GM23338 (cell line): Measurements from ENCODE around the gene SOWAHB. TPM values are rescaled to one million over a fixed set of nuclear protein-coding genes. Genes with fewer than 3 reads are reported as not detected.

Experiments used
- ATAC-seq: fragments of 200-7000 bp; cut with Tn5 transposase; 3 replicates; pipeline ENCODE4 v1.9.1; 2020
- DNase-seq: peaks from one replicate; pipeline ENCODE4 v3.0.0-alpha.2; 2015; ENCODE audit warnings: low spot score
- H2AFZ ChIP-seq: fragments of 200-600 bp; sonication (generic); 2 replicates; pipeline ENCODE4 v1.8.0; 2016; ENCODE audit warnings: antibody characterized with exemption, mild to moderate bottlenecking, moderate library complexity
- H3F3A ChIP-seq: fragments of 200-600 bp; sonication (generic); replicated peaks from 2 replicates; pipeline ENCODE4 v1.8.0; 2017; ENCODE audit warnings: antibody characterized with exemption, mixed run types, low read depth
- H3K27ac ChIP-seq: fragments of 200-600 bp; sonication (generic); 2 replicates; pipeline ENCODE4 v1.6.1; 2016; ENCODE audit warnings: low read depth
- H3K27me3 ChIP-seq: fragments of 200-600 bp; sonication (generic); 2 replicates; pipeline ENCODE4 v1.8.0; 2016; ENCODE audit warnings: mild to moderate bottlenecking, mixed run types, moderate library complexity; ENCODE audit not compliant: insufficient read depth
- H3K36me3 ChIP-seq: fragments of 200-600 bp; sonication (generic); 2 replicates; pipeline ENCODE4 v1.8.0; 2016; ENCODE audit warnings: mild to moderate bottlenecking; ENCODE audit not compliant: insufficient read depth
- H3K4me1 ChIP-seq: fragments of 200-600 bp; sonication (generic); 2 replicates; pipeline ENCODE4 v1.8.0; 2016; ENCODE audit warnings: mild to moderate bottlenecking, moderate library complexity; ENCODE audit not compliant: insufficient read depth
- H3K4me2 ChIP-seq: fragments of 200-600 bp; sonication (generic); 2 replicates; pipeline ENCODE4 v1.7.1; 2017; ENCODE audit warnings: mixed run types
- H3K4me3 ChIP-seq: fragments of 200-600 bp; sonication (generic); 2 replicates; pipeline ENCODE4 v1.6.1; 2016; ENCODE audit warnings: mixed run types
- H3K79me2 ChIP-seq: fragments of 200-600 bp; sonication (generic); replicated peaks from 2 replicates; pipeline ENCODE4 v1.8.0; 2017; ENCODE audit warnings: mild to moderate bottlenecking; ENCODE audit not compliant: insufficient read depth
- H3K9me2 ChIP-seq: fragments of 200-600 bp; sonication (generic); 2 replicates; pipeline ENCODE4 v1.8.0; 2017; ENCODE audit not compliant: insufficient read depth
- H4K20me1 ChIP-seq: fragments of 200-600 bp; sonication (generic); replicated peaks from 2 replicates; pipeline ENCODE4 v1.8.0; 2017; ENCODE audit warnings: mild to moderate bottlenecking; ENCODE audit not compliant: insufficient read depth
- H3K27ac Mint-ChIP-seq: 2 replicates; pipeline ENCODE4 v1.8.0; 2020; ENCODE audit warnings: inconsistent platforms, mild to moderate bottlenecking, moderate library complexity, mixed read lengths
- H3K27me3 Mint-ChIP-seq: 3 replicates; pipeline ENCODE4 v1.8.0; 2022; ENCODE audit warnings: low read depth, mild to moderate bottlenecking, moderate library complexity, mixed read lengths, inconsistent platforms; ENCODE audit not compliant: insufficient read depth, poor library complexity
- H3K36me3 Mint-ChIP-seq: 3 replicates; pipeline ENCODE4 v1.8.0; 2021; ENCODE audit warnings: low read depth, mild to moderate bottlenecking, inconsistent platforms, moderate library complexity, mixed read lengths
- H3K4me1 Mint-ChIP-seq: 3 replicates; pipeline ENCODE4 v1.8.0; 2020; ENCODE audit warnings: mild to moderate bottlenecking, inconsistent platforms, mixed read lengths
- H3K4me3 Mint-ChIP-seq: 3 replicates; pipeline ENCODE4 v1.8.0; 2021; ENCODE audit warnings: moderate library complexity, mild to moderate bottlenecking, inconsistent platforms, mixed read lengths
- H3K9me3 Mint-ChIP-seq: 3 replicates; pipeline ENCODE4 v1.8.0; 2020; ENCODE audit warnings: moderate library complexity, mild to moderate bottlenecking, inconsistent platforms, mixed read lengths
- CREB1 ChIP-seq: fragments of 250-450 bp; sonication (Bioruptor Pico); IDR thresholded peaks from 2 replicates; pipeline ENCODE4 v1.5.0; 2020; ENCODE audit warnings: low read depth, mild to moderate bottlenecking, moderate library complexity
- CTCF ChIP-seq, 2 experiments: fragments of 200-600 bp in 1 of 2; sonication (generic) in 1 of 2; conservative IDR thresholded peaks; 2 replicates each; pipeline versions ENCODE4 v1.5.1 to v1.6.1; 2016 to 2017; ENCODE audit warnings: antibody characterized with exemption in 2 of 2, low read depth in 2 of 2, mild to moderate bottlenecking in 2 of 2, moderate library complexity in 1 of 2
- ETS1 ChIP-seq: IDR thresholded peaks from 2 replicates; pipeline ENCODE4 v1.6.1; 2016; ENCODE audit warnings: antibody characterized with exemption
- EZH2 ChIP-seq: fragments of 200-600 bp; sonication (generic); IDR thresholded peaks from one replicate; pipeline ENCODE4 v1.8.0; 2017; ENCODE audit warnings: antibody characterized with exemption, mild to moderate bottlenecking, low read depth; ENCODE audit not compliant: unreplicated experiment
- EZH2phosphoT487 ChIP-seq: fragments of 200-600 bp; sonication (generic); IDR thresholded peaks from one replicate; pipeline ENCODE4 v1.8.1; 2018; ENCODE audit warnings: antibody characterized with exemption; ENCODE audit not compliant: unreplicated experiment
- JUNB ChIP-seq: IDR thresholded peaks from one replicate; pipeline ENCODE4 v1.6.1; 2016; ENCODE audit warnings: antibody characterized with exemption; ENCODE audit not compliant: unreplicated experiment
- NANOG ChIP-seq: IDR thresholded peaks from 2 replicates; pipeline ENCODE4 v1.6.1; 2016; ENCODE audit warnings: antibody characterized with exemption, borderline replicate concordance
- POLR2AphosphoS5 ChIP-seq: IDR thresholded peaks from 2 replicates; pipeline ENCODE4 v1.6.1; 2016; ENCODE audit warnings: antibody characterized with exemption, low read depth
- REST ChIP-seq: IDR thresholded peaks from one replicate; pipeline ENCODE4 v1.6.1; 2018; ENCODE audit warnings: antibody characterized with exemption; ENCODE audit not compliant: unreplicated experiment
- STAT1 ChIP-seq: IDR thresholded peaks from one replicate; pipeline ENCODE4 v1.6.1; 2016; ENCODE audit warnings: antibody characterized with exemption; ENCODE audit not compliant: unreplicated experiment
- ZNF114 ChIP-seq: fragments of 250-450 bp; sonication (Bioruptor Pico); IDR thresholded peaks from 2 replicates; pipeline ENCODE4 v1.5.0; 2020; ENCODE audit warnings: mild to moderate bottlenecking, moderate library complexity
- ZNF331 ChIP-seq: fragments of 250-450 bp; sonication (Bioruptor Pico); IDR thresholded peaks from 2 replicates; pipeline ENCODE4 v1.5.0; 2020; ENCODE audit warnings: low read depth, mild to moderate bottlenecking, moderate library complexity
- ZNF462 ChIP-seq: fragments of 250-450 bp; sonication (Bioruptor Pico); IDR thresholded peaks from 2 replicates; pipeline ENCODE4 v1.5.0; 2020; ENCODE audit warnings: mild to moderate bottlenecking, moderate library complexity
- polyA plus RNA-seq: library from polyadenylated mRNA; unstranded; fragments of >200 nt; fragmentation: Nextera tagmentation; extraction: Ambion mirVana; gene quantifications from 2 replicates; pipeline ENCODE4 v1.2.1, GENCODE V29; 2016
- total RNA-seq: library from RNA; depleted of rRNA; stranded (reverse); fragments of >200 nt; shearing (Covaris generic); gene quantifications from 2 replicates; pipeline ENCODE4 v1.2.3, GENCODE V29; 2014

SOWAHB gene
- total and polyA plus RNA-seq, 2 experiments from 2014 or later: 0.08 to 2.8 TPM

GRCh38 chr4:76873495-76873894, 24.4 kb downstream of the SOWAHB start:
- no peak overlapping the region for H3K27ac Mint-ChIP-seq
- H3K9me3 Mint-ChIP-seq: no peaks in the 10 kb centered on the region; the same call in 2 of the 3 replicates
- peaks cover 5% of the 10 kb centered on the region; the same call in 2 of the 3 replicates for H3K4me1 Mint-ChIP-seq
- no peak overlapping the region for H3K4me3 ChIP-seq
- no peak overlapping the region for H3K27ac ChIP-seq
- H3K4me2 ChIP-seq: no peak overlapping the region
- H3K9me2 ChIP-seq: peaks cover 4% of the 10 kb centered on the region; the same call in 1 of the 2 replicates
- ATAC-seq (no peak), DNase-seq (no peak)
- peaks cover 4% of the 10 kb centered on the region for H3K27me3 Mint-ChIP-seq
- H3K27me3 ChIP-seq: no peaks in the 10 kb centered on the region
- H2AFZ ChIP-seq: no peak overlapping the region
- no peaks in the 10 kb centered on the region for H3K36me3 ChIP-seq
- no peaks in the 10 kb centered on the region for H4K20me1 ChIP-seq
- no peaks in the 10 kb centered on the region for H3K36me3 Mint-ChIP-seq
- no peaks in the 10 kb centered on the region for H3K79me2 ChIP-seq
- H3K4me1 ChIP-seq: peaks cover 6% of the 10 kb centered on the region
- no peak for TF ChIP-seq REST
- TF ChIP-seq ZNF331 (CRISPR knock-in tag): no peak
- TF ChIP-seq POLR2AphosphoS5: no peak
- no peak for TF ChIP-seq ZNF114
- TF ChIP-seq ZNF462: no peak
- TF ChIP-seq NANOG: no peak
- no peak for TF ChIP-seq CREB1 (CRISPR knock-in tag)
- no peak for TF ChIP-seq EZH2
- no peak for TF ChIP-seq JUNB
- no peak for TF ChIP-seq STAT1
- no peak for TF ChIP-seq ETS1
- no peak for TF ChIP-seq EZH2phosphoT487
- no peak for TF ChIP-seq CTCF (conservative IDR thresholded peaks at IDR 0.05; ENCODE audit: low read depth in 2 of 2)
- no peak overlapping the region for H3K4me3 Mint-ChIP-seq
- no peaks in the 10 kb centered on the region for H3F3A ChIP-seq
